Duodenal mucosa (tissue), 2 donors: ENCODE data around the gene SLC25A20.
"Not testable (repeated sequence)": the region's sequence is repeated elsewhere in the genome, so short reads cannot be mapped to it uniquely, and the experiment has no call there.

Experiments
- H3K27ac ChIP-seq: one replicate; pipeline ENCODE4 v1.7.0; 2013; ENCODE audit warnings: low read depth, low read length
- H3K27me3 ChIP-seq, 2 donors: one replicate each; pipeline ENCODE4 v1.7.0; 2013; ENCODE audit warnings: low read length in 2 of 2, control low read depth in 1 of 2; ENCODE audit not compliant: insufficient read depth in 2 of 2, control insufficient read depth in 1 of 2
- H3K36me3 ChIP-seq, 2 donors: one replicate each; pipeline ENCODE4 v1.7.0; 2013; ENCODE audit warnings: low read length in 2 of 2, control low read depth in 1 of 2; ENCODE audit not compliant: insufficient read depth in 2 of 2, control insufficient read depth in 1 of 2
- H3K4me1 ChIP-seq, 2 donors: one replicate each; pipeline ENCODE4 v1.7.0; 2013; ENCODE audit warnings: low read length in 2 of 2, control low read depth in 1 of 2; ENCODE audit not compliant: insufficient read depth in 2 of 2, control insufficient read depth in 1 of 2
- H3K4me3 ChIP-seq, 2 donors: one replicate each; pipeline ENCODE4 v1.7.0; 2013; ENCODE audit warnings: low read length in 2 of 2, low read depth in 1 of 2
- H3K9ac ChIP-seq, 2 donors: one replicate each; pipeline ENCODE4 v1.7.0; 2013; ENCODE audit warnings: low read length in 2 of 2, low read depth in 1 of 2
- H3K9me3 ChIP-seq, 2 donors: one replicate each; pipeline ENCODE4 v1.7.0; 2013; ENCODE audit warnings: low read length in 2 of 2, control low read depth in 1 of 2; ENCODE audit not compliant: control insufficient read depth in 1 of 2

SLC25A20 gene

DNA sequence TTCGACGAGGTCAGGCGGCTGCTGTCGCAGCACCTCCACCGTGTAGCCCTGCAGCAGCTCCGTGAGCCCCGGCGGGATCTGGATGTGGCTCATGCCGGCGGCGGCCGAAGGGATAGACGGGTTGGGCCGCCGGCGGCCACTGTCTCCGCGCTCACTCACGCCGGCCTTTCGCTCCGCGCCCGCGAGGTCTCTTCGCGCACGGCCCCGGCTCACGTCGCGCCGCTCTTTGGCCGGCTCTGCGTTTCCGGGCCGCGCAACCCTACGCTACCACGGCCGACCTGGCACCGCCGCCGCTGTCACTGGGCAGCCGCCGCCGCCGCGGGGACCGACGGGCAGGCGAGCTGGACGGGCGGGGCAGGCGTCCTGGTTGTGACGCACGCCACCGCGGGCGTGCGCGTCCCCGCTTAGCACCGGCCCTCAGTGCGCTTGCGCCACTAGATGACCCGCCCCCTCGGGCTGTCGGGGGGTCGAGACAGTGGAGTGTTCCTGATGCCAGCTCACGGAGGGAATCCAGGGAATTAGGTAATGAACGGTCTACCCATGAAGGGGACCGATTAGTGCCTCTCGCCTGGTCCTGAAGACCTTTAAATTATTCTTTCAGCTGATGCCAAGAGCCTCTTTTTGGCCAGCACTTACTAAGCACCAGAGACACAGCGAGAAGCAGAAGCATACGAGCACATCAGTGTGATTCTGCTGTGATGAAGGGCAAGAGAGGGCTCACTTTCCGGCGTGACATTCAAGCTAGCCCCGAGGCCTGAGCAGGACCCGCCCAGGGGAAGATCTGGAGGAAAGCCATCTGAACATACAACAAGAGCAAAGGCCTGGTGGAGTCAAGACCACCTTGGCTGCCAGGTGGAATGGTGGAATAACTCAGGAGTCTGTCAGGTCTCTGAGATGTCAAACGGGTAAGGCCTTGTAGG lies 50.9 kb downstream of the SLC25A20 start, which contains the start of gene PRKAR2A:
Gene PRKAR2A, minus strand, starts transcription at position 371 of the 920 bp plus-strand sequence. Its CDS starts 278 bp downstream, at position 93.
- Histone ChIP-seq H3K4me3 (peak within 1 kb of the TSS; percentile 78 to 86), H3K36me3 (peaks cover 0 to 4% of the 10 kb centered on the region in 2 donors), H3K9ac (peak within 1 kb of the TSS; percentile 74 to 80), H3K27ac (peak within 1 kb of the TSS; percentile 86), H3K4me1 (peaks cover 25% of the 10 kb centered on the region in 2 donors), H3K27me3 (no peaks in the 10 kb centered on the region), H3K9me3 (no peaks in the 10 kb centered on the region)

- H3K9ac ChIP-seq = peak overlapping the region; percentile 71 to 74
- H3K27me3 ChIP-seq = no peaks in the 10 kb centered on the region
- peaks cover 0 to 2% of the 10 kb centered on the region in 2 donors for H3K36me3 ChIP-seq
- H3K4me1 ChIP-seq = peaks cover 25% of the 10 kb centered on the region in 2 donors
- H3K9me3 ChIP-seq = no peaks in the 10 kb centered on the region
- peak overlapping the region; percentile 86 for H3K27ac ChIP-seq
- peak overlapping the region; percentile 78 to 86 for H3K4me3 ChIP-seq
These were observed 51.6 kb downstream of the SLC25A20 start for GRCh38 chr3:48847053-48847503.

DNA sequence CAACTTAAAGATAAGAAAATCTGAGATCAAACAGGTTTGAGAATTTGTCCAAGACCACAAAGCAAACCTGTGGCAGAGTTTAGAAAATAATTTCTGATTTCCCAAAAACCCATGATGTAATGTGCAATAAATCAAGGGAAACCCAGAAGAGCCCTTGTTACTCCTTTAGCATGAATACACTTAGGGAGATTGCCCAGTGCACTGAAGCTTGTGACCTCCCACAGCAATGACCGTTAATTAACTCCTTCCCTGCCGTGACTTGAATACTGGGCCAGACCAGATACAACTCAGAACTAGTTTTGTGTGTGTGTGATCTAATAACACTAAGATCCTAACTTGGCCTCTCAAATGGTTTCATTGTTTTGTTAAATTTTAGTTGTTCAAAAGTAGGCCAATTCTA lies 53.5 kb downstream of the SLC25A20 start:
- no peaks in the 10 kb centered on the region for H3K36me3 ChIP-seq
- H3K9me3 ChIP-seq = no peaks in the 10 kb centered on the region
- H3K27ac ChIP-seq = no peak overlapping the region
- H3K4me1 ChIP-seq = peaks cover 25% of the 10 kb centered on the region in 2 donors
- no peaks in the 10 kb centered on the region for H3K27me3 ChIP-seq
- H3K9ac ChIP-seq = no peak overlapping the region
- no peak overlapping the region for H3K4me3 ChIP-seq

- Histone ChIP-seq H3K36me3 (peaks cover 0 to 3% of the 10 kb centered on the region in 2 donors), H3K9ac (no peak overlapping the region), H3K9me3 (no peaks in the 10 kb centered on the region), H3K4me3 (no peak overlapping the region), H3K27me3 (no peaks in the 10 kb centered on the region), H3K27ac (no peak overlapping the region), H3K4me1 (no peaks in the 10 kb centered on the region)
These were observed 61.5 kb downstream of the SLC25A20 start for GRCh38 chr3:48837163-48837562.

- Histone ChIP-seq H3K36me3 (peaks cover 0 to 3% of the 10 kb centered on the region in 2 donors), H3K27me3 (no peaks in the 10 kb centered on the region), H3K9me3 (no peaks in the 10 kb centered on the region), H3K9ac (no peak overlapping the region), H3K4me3 (no peak overlapping the region), H3K27ac (no peak overlapping the region), H3K4me1 (no peaks in the 10 kb centered on the region)
These were observed 62.9 kb downstream of the SLC25A20 start for GRCh38 chr3:48835650-48836366.

- H3K9me3 ChIP-seq = no peaks in the 10 kb centered on the region
- H3K9ac ChIP-seq = no peak overlapping the region
- H3K4me1 ChIP-seq = no peaks in the 10 kb centered on the region
- H3K27me3 ChIP-seq = no peaks in the 10 kb centered on the region
- no peak overlapping the region for H3K27ac ChIP-seq
- H3K4me3 ChIP-seq = no peak overlapping the region
- no peaks in the 10 kb centered on the region for H3K36me3 ChIP-seq
These were observed 66.0 kb downstream of the SLC25A20 start for GRCh38 chr3:48832684-48833083.

- Histone ChIP-seq H3K27ac (no peak overlapping the region), H3K4me1 (no peaks in the 10 kb centered on the region)
These were observed 68.0 kb downstream of the SLC25A20 start for GRCh38 chr3:48830715-48831114.

DNA sequence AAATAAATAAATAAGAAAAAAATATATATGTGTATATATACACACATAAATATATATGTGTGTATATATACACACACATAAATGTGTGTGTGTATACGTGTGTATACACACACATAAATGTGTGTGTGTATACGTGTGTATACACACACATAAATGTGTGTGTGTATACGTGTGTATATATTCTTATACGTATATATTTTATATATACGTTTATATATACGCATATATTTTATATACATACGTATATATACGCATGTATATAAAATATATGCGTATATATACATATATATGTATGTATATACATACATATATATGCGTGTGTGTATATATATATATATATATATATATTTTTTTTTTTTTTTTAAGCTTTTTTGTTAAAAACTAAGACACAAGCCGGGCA lies 69.2 kb downstream of the SLC25A20 start:
- not testable (repeated sequence) for H3K4me1 ChIP-seq

More at GRCh38 chr3:48830715-48831114, 68.0 kb downstream of the SLC25A20 start:
- Histone ChIP-seq H3K4me3 (no peak overlapping the region), H3K9me3 (no peaks in the 10 kb centered on the region), H3K9ac (no peak overlapping the region), H3K36me3 (no peaks in the 10 kb centered on the region), H3K27me3 (no peaks in the 10 kb centered on the region)

DNA sequence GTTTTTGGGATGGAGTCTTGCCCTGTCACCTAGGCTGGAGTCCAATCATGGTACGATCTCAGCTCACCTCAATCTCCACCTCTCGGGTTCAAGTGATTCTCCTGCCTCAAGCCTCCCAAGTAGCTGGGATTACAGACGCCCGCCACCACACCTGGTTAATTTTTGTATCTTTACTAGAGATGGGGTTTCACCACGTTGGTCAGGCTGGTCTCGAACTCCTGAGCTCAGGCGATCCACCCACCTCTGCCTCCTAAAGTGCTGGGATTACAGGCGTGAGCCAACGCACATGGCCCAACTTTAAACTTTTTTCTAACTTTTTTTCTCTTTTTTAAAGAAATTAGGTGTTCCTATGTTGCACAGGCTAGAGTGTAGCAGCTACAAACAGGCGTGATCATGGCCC lies 70.8 kb downstream of the SLC25A20 start:
- H3K27ac ChIP-seq = not testable (repeated sequence)

More for the DNA sequence above, 69.2 kb downstream of the SLC25A20 start:
- H3K4me3 ChIP-seq, H3K27me3 ChIP-seq, H3K9ac ChIP-seq, H3K27ac ChIP-seq, H3K36me3 ChIP-seq, H3K9me3 ChIP-seq: not testable (repeated sequence)

DNA sequence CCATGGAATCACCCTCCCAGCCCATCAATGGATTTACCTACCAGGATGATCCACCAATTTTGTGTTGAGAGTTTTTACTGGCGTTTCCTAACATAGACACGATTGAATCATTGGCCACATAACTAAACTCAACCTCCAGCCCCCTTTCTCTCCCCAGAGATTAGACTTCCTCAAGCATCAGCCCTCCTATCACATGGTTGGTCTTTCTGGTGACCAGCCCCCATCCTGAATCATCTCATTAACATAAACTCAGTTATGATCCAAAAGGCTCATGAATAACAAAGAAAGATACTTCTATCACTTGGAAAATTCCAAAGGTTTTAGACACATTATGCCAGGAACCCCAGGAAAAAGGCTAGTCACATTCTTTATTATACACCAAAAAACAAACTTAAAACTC lies 72.2 kb downstream of the SLC25A20 start:
- H3K27me3 ChIP-seq = no peaks in the 10 kb centered on the region
- no peaks in the 10 kb centered on the region for H3K36me3 ChIP-seq
- H3K4me3 ChIP-seq = no peak overlapping the region
- no peaks in the 10 kb centered on the region for H3K9me3 ChIP-seq
- no peak overlapping the region for H3K27ac ChIP-seq
- H3K9ac ChIP-seq = no peak overlapping the region
- H3K4me1 ChIP-seq = no peaks in the 10 kb centered on the region

More for the DNA sequence above, 70.8 kb downstream of the SLC25A20 start:
- not testable (repeated sequence) for H3K9me3 ChIP-seq, H3K4me1 ChIP-seq, H3K27me3 ChIP-seq, H3K4me3 ChIP-seq, H3K9ac ChIP-seq, H3K36me3 ChIP-seq
